Uterus (tissue), 4 donors: Measurements from ENCODE around the gene ZNF784. TPM values are rescaled to one million over a fixed set of nuclear protein-coding genes. Genes with fewer than 3 reads are reported as not detected.

ENCODE experiments used
- DNase-seq, 2 donors: peaks; one replicate each; pipeline ENCODE4 v3.0.0-alpha.2; 2019 to 2020
- H3K27ac ChIP-seq, 2 donors: fragments of 200-600 bp; sonication (generic); 1 replicate in 1 of 2; 2 replicates in 1 of 2; pipeline ENCODE4 v1.5.1; 2016 to 2018
- H3K27me3 ChIP-seq, 2 donors: fragments of 200-600 bp; sonication (generic); one replicate each; pipeline ENCODE4 v1.5.1; 2018 to 2019; ENCODE audit warnings: control low read depth in 1 of 2
- H3K36me3 ChIP-seq, 2 donors: fragments of 200-600 bp; sonication (generic); one replicate each; pipeline ENCODE4 v1.5.1; 2019; ENCODE audit warnings: control low read depth in 1 of 2
- H3K4me1 ChIP-seq, 2 donors: fragments of 200-600 bp; sonication (generic); one replicate each; pipeline ENCODE4 v1.5.1; 2018 to 2019; ENCODE audit warnings: control low read depth in 1 of 2
- H3K4me3 ChIP-seq, 2 donors: fragments of 200-600 bp; sonication (generic); 1 replicate in 1 of 2; 2 replicates in 1 of 2; pipeline ENCODE4 v1.5.1; 2018 to 2019; ENCODE audit warnings: mild to moderate bottlenecking in 1 of 2
- H3K9me3 ChIP-seq, 2 donors: fragments of 200-600 bp; sonication (generic); one replicate each; pipeline ENCODE4 v1.5.1; 2019; ENCODE audit warnings: control low read depth in 1 of 2
- POLR2A ChIP-seq, 2 donors: fragments of 450-650 bp; IDR thresholded peaks; one replicate each; pipeline ENCODE4 v1.6.1; 2016; ENCODE audit warnings: antibody characterized with exemption in 2 of 2, mild to moderate bottlenecking in 1 of 2, moderate library complexity in 1 of 2
- intact Hi-C: fragments of 100-400 bp; cut with DNase I; formaldehyde crosslinking; loops from one replicate; pipeline ENCODE4 v1.15.1; 2023; ENCODE audit warnings: low total_unique reads
- total RNA-seq, 4 donors: library from RNA; depleted of rRNA in 3 of 4; stranded (reverse); fragments of >200 nt in 3 of 4; gene quantifications; one replicate each; pipeline versions ENCODE4 v1.1.0 to v1.2.4, GENCODE V29; 2014 to 2023
- TF ChIP-seq, protein P1 (sequence below), 4 experiments: fragments of 200-600 bp in 2 of 4; fragments of 450-650 bp in 2 of 4; sonication (generic) in 2 of 4; IDR thresholded peaks; one replicate each; pipeline ENCODE4 v1.5.1; 2016 to 2019; ENCODE audit warnings: antibody characterized with exemption in 4 of 4, mild to moderate bottlenecking in 2 of 4, moderate library complexity in 1 of 4
- donor health status: DM: yes; HTN: yes; CAD: no.

The ZNF784 gene
- total RNA-seq, 4 donors from 2014 or later: 4.1 to 9.6 (median 7.4) TPM

- no peak for DNase-seq
- intact Hi-C loops: no loop called here
- Histone ChIP-seq H3K27me3 (no peaks in the 10 kb centered on the region), H3K9me3 (no peaks in the 10 kb centered on the region), H3K36me3 (no peaks in the 10 kb centered on the region), H3K4me3 (no peak overlapping the region), H3K27ac (no peak overlapping the region), H3K4me1 (peaks cover 13 to 41% of the 10 kb centered on the region in 2 donors)
- TF ChIP-seq, protein P1, sequence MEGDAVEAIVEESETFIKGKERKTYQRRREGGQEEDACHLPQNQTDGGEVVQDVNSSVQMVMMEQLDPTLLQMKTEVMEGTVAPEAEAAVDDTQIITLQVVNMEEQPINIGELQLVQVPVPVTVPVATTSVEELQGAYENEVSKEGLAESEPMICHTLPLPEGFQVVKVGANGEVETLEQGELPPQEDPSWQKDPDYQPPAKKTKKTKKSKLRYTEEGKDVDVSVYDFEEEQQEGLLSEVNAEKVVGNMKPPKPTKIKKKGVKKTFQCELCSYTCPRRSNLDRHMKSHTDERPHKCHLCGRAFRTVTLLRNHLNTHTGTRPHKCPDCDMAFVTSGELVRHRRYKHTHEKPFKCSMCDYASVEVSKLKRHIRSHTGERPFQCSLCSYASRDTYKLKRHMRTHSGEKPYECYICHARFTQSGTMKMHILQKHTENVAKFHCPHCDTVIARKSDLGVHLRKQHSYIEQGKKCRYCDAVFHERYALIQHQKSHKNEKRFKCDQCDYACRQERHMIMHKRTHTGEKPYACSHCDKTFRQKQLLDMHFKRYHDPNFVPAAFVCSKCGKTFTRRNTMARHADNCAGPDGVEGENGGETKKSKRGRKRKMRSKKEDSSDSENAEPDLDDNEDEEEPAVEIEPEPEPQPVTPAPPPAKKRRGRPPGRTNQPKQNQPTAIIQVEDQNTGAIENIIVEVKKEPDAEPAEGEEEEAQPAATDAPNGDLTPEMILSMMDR (IDR thresholded peaks at IDR 0.05): no peak
- TF ChIP-seq POLR2A (IDR thresholded peaks at IDR 0.05): no peak
Measured at GRCh38 chr19:55660991-55661390, 36.6 kb upstream of the ZNF784 start.

DNA sequence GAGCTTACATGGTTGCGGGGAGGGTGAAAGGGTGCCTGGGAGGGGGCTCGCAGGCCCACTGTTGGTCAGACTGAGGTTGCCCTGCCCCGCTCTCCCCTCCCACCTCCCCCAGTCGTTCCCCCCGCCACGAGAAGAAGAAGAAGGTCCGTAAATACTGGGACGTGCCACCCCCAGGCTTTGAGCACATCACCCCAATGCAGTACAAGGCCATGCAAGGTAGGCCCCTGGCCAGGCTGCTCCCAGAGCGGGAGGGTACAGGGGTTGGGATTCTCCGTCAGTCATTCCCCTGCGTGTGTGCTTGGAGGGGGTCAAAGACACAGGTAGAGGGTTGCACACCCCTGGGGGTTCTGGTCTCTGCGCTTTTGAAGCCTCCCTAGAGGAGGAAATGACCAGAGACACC is 36.0 kb upstream of the ZNF784 start:
- Histone ChIP-seq H3K9me3 (no peaks in the 10 kb centered on the region), H3K4me1 (peaks cover 15 to 42% of the 10 kb centered on the region in 2 donors), H3K36me3 (no peaks in the 10 kb centered on the region), H3K4me3 (no peak overlapping the region), H3K27ac (no peak overlapping the region), H3K27me3 (no peaks in the 10 kb centered on the region)
- TF ChIP-seq, protein P1 (IDR thresholded peaks at IDR 0.05): no peak
- TF ChIP-seq POLR2A (IDR thresholded peaks at IDR 0.05): no peak
- DNase-seq: no peak
- intact Hi-C loops: no loop called here

- intact Hi-C loops: no loop called here
- no peaks in the 10 kb centered on the region for H3K36me3 ChIP-seq
Measured at GRCh38 chr19:55659822-55660221, 35.5 kb upstream of the ZNF784 start.

DNA sequence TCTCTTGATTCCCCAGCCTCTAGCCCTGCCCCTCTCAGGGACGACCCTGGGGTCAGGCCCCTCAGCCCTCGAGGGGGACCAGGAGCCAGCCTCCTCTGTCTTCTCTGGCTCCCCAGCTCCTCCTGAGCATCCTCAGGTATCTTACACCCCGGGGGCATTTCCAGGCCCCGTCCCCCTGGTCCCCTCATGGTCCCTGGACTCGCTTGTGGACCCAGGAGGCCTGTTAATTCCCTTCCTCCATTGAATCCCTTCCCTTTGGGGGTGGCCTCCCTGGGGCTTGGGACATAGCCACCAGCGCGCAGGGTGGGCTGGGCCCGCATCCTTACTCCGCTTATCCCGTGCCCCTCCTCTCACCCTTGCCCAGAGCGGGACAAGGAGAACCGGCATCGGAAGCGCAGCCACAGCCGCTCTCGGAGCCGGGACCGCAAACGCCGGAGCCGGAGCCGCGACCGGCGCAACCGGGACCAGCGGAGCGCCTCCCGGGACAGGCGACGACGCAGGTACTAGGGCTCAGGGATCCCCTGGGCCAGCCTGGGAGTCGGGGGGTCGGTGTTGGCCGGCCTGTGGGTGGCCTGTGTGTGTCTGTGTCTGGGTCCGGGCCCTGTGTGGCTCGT is 34.6 kb upstream of the ZNF784 start:
- H3K27ac ChIP-seq: no peak overlapping the region
- H3K4me1 ChIP-seq: peaks cover 15 to 42% of the 10 kb centered on the region in 2 donors
- no peak for DNase-seq
- no peaks in the 10 kb centered on the region for H3K9me3 ChIP-seq
- TF ChIP-seq, protein P1 (IDR thresholded peaks at IDR 0.05): no peak
- TF ChIP-seq POLR2A (IDR thresholded peaks at IDR 0.05): no peak
- no peaks in the 10 kb centered on the region for H3K36me3 ChIP-seq
- no peak overlapping the region for H3K4me3 ChIP-seq
- H3K27me3 ChIP-seq: no peaks in the 10 kb centered on the region
- intact Hi-C loops: no loop called here

More at GRCh38 chr19:55659822-55660221, 35.5 kb upstream of the ZNF784 start:
- Histone ChIP-seq H3K27me3 (no peaks in the 10 kb centered on the region), H3K4me1 (peaks cover 15 to 42% of the 10 kb centered on the region in 2 donors), H3K27ac (no peak overlapping the region), H3K9me3 (no peaks in the 10 kb centered on the region), H3K4me3 (no peak overlapping the region)
- no peak for TF ChIP-seq POLR2A (IDR thresholded peaks at IDR 0.05)
- TF ChIP-seq, protein P1 (IDR thresholded peaks at IDR 0.05): no peak
- no peak for DNase-seq

GRCh38 chr19:55656988-55657747 is 32.8 kb upstream of the ZNF784 start:
- TF ChIP-seq, protein P1 (IDR thresholded peaks at IDR 0.05): no peak
- TF ChIP-seq POLR2A (IDR thresholded peaks at IDR 0.05): no peak
- Histone ChIP-seq H3K4me1 (peaks cover 15 to 42% of the 10 kb centered on the region in 2 donors), H3K36me3 (no peaks in the 10 kb centered on the region), H3K27ac (no peak overlapping the region), H3K27me3 (no peaks in the 10 kb centered on the region), H3K4me3 (peak overlapping the region in 1 of 2 donors; percentile 1), H3K9me3 (no peaks in the 10 kb centered on the region)
- intact Hi-C loops: no loop called here
- no peak for DNase-seq
